ENCODE measurements around the gene CRYGB.

The CRYGB gene

GRCh38 chr2:208135794-208136715 lies 9.9 kb downstream of the CRYGB start:
- TF ChIP-seq CTCF (IDR thresholded peaks at IDR 0.05; ENCODE audit: low read depth, low read length) = no peak
- no peak for DNase-seq

GRCh38 chr2:208134928-208135586 lies 10.9 kb downstream of the CRYGB start:
- Histone ChIP-seq H3K9me3 (peaks cover 3% of the 10 kb centered on the region; the same call in 1 of the 2 replicates), H3K4me3 (ENCODE audit: low read depth, low read length) (no peak overlapping the region), H3K27me3 (no peaks in the 10 kb centered on the region), H3K4me1 (peaks cover 3% of the 10 kb centered on the region; the same call in 1 of the 2 replicates), H3K36me3 (no peaks in the 10 kb centered on the region)
- TF ChIP-seq CTCF (IDR thresholded peaks at IDR 0.05; ENCODE audit: low read depth, low read length) = no peak
- DNase-seq = no peak

More at GRCh38 chr2:208135794-208136715, 9.9 kb downstream of the CRYGB start:
- Histone ChIP-seq H3K27me3 (no peaks in the 10 kb centered on the region), H3K36me3 (no peaks in the 10 kb centered on the region), H3K9me3 (peaks cover 3% of the 10 kb centered on the region; the same call in 1 of the 2 replicates), H3K4me1 (no peaks in the 10 kb centered on the region), H3K4me3 (ENCODE audit: low read depth, low read length) (no peak overlapping the region)

GRCh38 chr2:208130712-208131110 lies 15.2 kb downstream of the CRYGB start:
- H3K27me3 ChIP-seq = no peaks in the 10 kb centered on the region
- no peak for TF ChIP-seq CTCF (IDR thresholded peaks at IDR 0.05; ENCODE audit: low read depth, low read length)
- H3K36me3 ChIP-seq = no peaks in the 10 kb centered on the region
- DNase-seq = no peak
- no peaks in the 10 kb centered on the region for H3K9me3 ChIP-seq
- H3K4me1 ChIP-seq = peaks cover 6% of the 10 kb centered on the region; the same call in 1 of the 2 replicates
- H3K4me3 ChIP-seq (ENCODE audit: low read depth, low read length) = no peak overlapping the region

- Histone ChIP-seq H3K4me3 (ENCODE audit: low read depth, low read length) (no peak within 1 kb of the TSS), H3K4me1 (peaks cover 6% of the 10 kb centered on the region; the same call in 1 of the 2 replicates), H3K27me3 (no peaks in the 10 kb centered on the region), H3K9me3 (no peaks in the 10 kb centered on the region), H3K36me3 (no peaks in the 10 kb centered on the region)
- DNase-seq = no peak
- TF ChIP-seq CTCF (IDR thresholded peaks at IDR 0.05; ENCODE audit: low read depth, low read length) = no peak
Observed at GRCh38 chr2:208129744-208130711, 15.9 kb downstream of the CRYGB start, which contains the start of gene CRYGC. Gene CRYGC, minus strand, starts transcription at chr2:208129828. Its CDS starts 36 bp downstream, at chr2:208129792.

- DNase-seq = no peak
- Histone ChIP-seq H3K36me3 (no peaks in the 10 kb centered on the region), H3K4me1 (peaks cover 6% of the 10 kb centered on the region; the same call in 1 of the 2 replicates), H3K9me3 (no peaks in the 10 kb centered on the region), H3K27me3 (no peaks in the 10 kb centered on the region), H3K4me3 (ENCODE audit: low read depth, low read length) (no peak overlapping the region)
- TF ChIP-seq CTCF (IDR thresholded peaks at IDR 0.05; ENCODE audit: low read depth, low read length) = no peak
Observed at GRCh38 chr2:208128136-208128535, 17.8 kb downstream of the CRYGB start.

Measured in BE2C (cell line).